Fibroblast of lung (primary cell): ENCODE data around the gene ATP13A4. TPM values are rescaled to one million over a fixed set of nuclear protein-coding genes. Genes with fewer than 3 reads are reported as not detected.

Source experiments
- DNase-seq, 2 donors: peaks; one replicate each; pipeline versions ENCODE4 v3.0.0 to v3.0.0-alpha.2; 2010; ENCODE audit warnings: low read depth in 2 of 2
- H2AFZ ChIP-seq: 2 replicates; pipeline ENCODE4 v1.5.1; 2012; ENCODE audit warnings: low read length, control low read depth, inconsistent platforms
- H3K27ac ChIP-seq: 2 replicates; pipeline ENCODE4 v1.5.1; 2011; ENCODE audit warnings: low read length, control low read depth; ENCODE audit not compliant: insufficient read depth
- H3K27me3 ChIP-seq: 2 replicates; pipeline ENCODE4 v1.5.1; 2011; ENCODE audit warnings: mild to moderate bottlenecking, low read length; ENCODE audit not compliant: control insufficient read depth, insufficient read depth
- H3K36me3 ChIP-seq: 2 replicates; pipeline ENCODE4 v1.5.1; 2011; ENCODE audit warnings: low read length; ENCODE audit not compliant: control insufficient read depth, insufficient read depth
- H3K4me1 ChIP-seq: 2 replicates; pipeline ENCODE4 v1.5.1; 2011; ENCODE audit warnings: low read length; ENCODE audit not compliant: control insufficient read depth, insufficient read depth; ENCODE audit errors: extremely low read depth
- H3K4me2 ChIP-seq: 2 replicates; pipeline ENCODE4 v1.5.1; 2011; ENCODE audit warnings: low read length, control low read depth; ENCODE audit not compliant: insufficient read depth; ENCODE audit errors: extremely low read depth
- H3K4me3 ChIP-seq, 4 experiments: fragments of 200-600 bp in 1 of 4; sonication (generic) in 1 of 4; replicated peaks in 1 of 4; 2 replicates each; pipeline ENCODE4 v1.5.1; 2011 to 2016; ENCODE audit warnings: low read length in 4 of 4, low read depth in 3 of 4, mild to moderate bottlenecking in 3 of 4, control low read depth in 2 of 4, inconsistent platforms in 1 of 4, mixed read lengths in 1 of 4; ENCODE audit not compliant: insufficient read depth in 1 of 4; ENCODE audit errors: control extremely low read depth in 1 of 4
- H3K79me2 ChIP-seq: 2 replicates; pipeline ENCODE4 v1.5.1; 2012; ENCODE audit warnings: mild to moderate bottlenecking, low read length, inconsistent platforms; ENCODE audit not compliant: control insufficient read depth, insufficient read depth
- H3K9ac ChIP-seq: 2 replicates; pipeline ENCODE4 v1.5.1; 2011; ENCODE audit warnings: mild to moderate bottlenecking, low read length, control low read depth; ENCODE audit not compliant: insufficient read depth
- H3K9me3 ChIP-seq: 2 replicates; pipeline ENCODE4 v1.5.1; 2012; ENCODE audit warnings: low read depth, low read length; ENCODE audit not compliant: control insufficient read depth, insufficient read depth
- H4K20me1 ChIP-seq: 2 replicates; pipeline ENCODE4 v1.5.1; 2011; ENCODE audit warnings: low read length; ENCODE audit not compliant: control insufficient read depth, insufficient read depth; ENCODE audit errors: extremely low read depth
- EZH2 ChIP-seq: IDR thresholded peaks from 2 replicates; pipeline ENCODE4 v1.5.1; 2012; ENCODE audit warnings: low read length, control low read depth, mild to moderate bottlenecking; ENCODE audit errors: missing control alignments
- polyA plus RNA-seq, 2 donors: library from polyadenylated mRNA; depleted of rRNA in 1 of 2; stranded (reverse) in 1 of 2; unstranded in 1 of 2; fragments of >200 nt; gene quantifications; 2 replicates each; pipeline ENCODE4 v1.2.1, GENCODE V29; 2011 to 2012; ENCODE audit warnings: missing spikeins in 1 of 2
- total RNA-seq: library from RNA; depleted of rRNA; stranded (reverse); fragments of >200 nt; gene quantifications from 2 replicates; pipeline ENCODE4 v1.2.1, GENCODE V29; 2014
- TF ChIP-seq, protein P1 (sequence below), 2 donors: IDR thresholded peaks in 1 of 2; conservative IDR thresholded peaks in 1 of 2; 1 replicate in 1 of 2; 2 replicates in 1 of 2; pipeline ENCODE4 v1.5.1; 2011 to 2012; ENCODE audit warnings: low read length in 2 of 2, control low read depth in 1 of 2, inconsistent platforms in 1 of 2, low read depth in 1 of 2, mild to moderate bottlenecking in 1 of 2

The ATP13A4 gene
- total and polyA plus RNA-seq, 2 donors (not counting 1 experiment from before 2014, with no cell fraction given) = 0.01 to 0.33 TPM

DNA sequence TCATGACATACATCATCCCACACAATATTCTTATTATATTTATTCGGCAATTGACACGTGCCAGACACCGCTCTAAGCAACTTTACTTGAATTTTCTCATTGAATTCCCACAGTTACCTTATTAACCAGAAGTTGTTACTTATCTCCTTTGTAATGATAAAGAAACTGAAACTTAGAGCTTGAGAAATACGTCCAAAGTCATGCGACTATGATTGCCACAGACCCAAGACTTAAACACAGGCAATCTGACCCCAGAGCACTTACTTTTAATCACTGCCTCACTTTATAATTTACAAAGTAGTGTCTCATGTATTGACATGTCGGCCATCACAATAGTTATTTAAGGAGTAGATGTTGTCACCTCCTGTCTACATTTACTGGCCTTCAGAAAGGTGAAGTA, 64.7 kb downstream of the ATP13A4 start:
- Histone ChIP-seq H3K4me2 (no peak overlapping the region), H3K27ac (no peak overlapping the region), H4K20me1 (no peaks in the 10 kb centered on the region), H3K36me3 (no peaks in the 10 kb centered on the region), H3K4me1 (no peaks in the 10 kb centered on the region), H3K27me3 (no peaks in the 10 kb centered on the region), H3K9me3 (no peaks in the 10 kb centered on the region), H2AFZ (no peak overlapping the region), H3K9ac (no peak overlapping the region), H3K4me3 (no peak overlapping the region), H3K79me2 (no peaks in the 10 kb centered on the region)
- TF ChIP-seq, protein P1, sequence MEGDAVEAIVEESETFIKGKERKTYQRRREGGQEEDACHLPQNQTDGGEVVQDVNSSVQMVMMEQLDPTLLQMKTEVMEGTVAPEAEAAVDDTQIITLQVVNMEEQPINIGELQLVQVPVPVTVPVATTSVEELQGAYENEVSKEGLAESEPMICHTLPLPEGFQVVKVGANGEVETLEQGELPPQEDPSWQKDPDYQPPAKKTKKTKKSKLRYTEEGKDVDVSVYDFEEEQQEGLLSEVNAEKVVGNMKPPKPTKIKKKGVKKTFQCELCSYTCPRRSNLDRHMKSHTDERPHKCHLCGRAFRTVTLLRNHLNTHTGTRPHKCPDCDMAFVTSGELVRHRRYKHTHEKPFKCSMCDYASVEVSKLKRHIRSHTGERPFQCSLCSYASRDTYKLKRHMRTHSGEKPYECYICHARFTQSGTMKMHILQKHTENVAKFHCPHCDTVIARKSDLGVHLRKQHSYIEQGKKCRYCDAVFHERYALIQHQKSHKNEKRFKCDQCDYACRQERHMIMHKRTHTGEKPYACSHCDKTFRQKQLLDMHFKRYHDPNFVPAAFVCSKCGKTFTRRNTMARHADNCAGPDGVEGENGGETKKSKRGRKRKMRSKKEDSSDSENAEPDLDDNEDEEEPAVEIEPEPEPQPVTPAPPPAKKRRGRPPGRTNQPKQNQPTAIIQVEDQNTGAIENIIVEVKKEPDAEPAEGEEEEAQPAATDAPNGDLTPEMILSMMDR (conservative IDR thresholded peaks at IDR 0.05 in 1 of 2, IDR thresholded peaks at IDR 0.05 in 1 of 2; ENCODE audit: low read depth in 1 of 2, low read length in 2 of 2) = no peak
- TF ChIP-seq EZH2 = no peak
- DNase-seq = no peak

DNA sequence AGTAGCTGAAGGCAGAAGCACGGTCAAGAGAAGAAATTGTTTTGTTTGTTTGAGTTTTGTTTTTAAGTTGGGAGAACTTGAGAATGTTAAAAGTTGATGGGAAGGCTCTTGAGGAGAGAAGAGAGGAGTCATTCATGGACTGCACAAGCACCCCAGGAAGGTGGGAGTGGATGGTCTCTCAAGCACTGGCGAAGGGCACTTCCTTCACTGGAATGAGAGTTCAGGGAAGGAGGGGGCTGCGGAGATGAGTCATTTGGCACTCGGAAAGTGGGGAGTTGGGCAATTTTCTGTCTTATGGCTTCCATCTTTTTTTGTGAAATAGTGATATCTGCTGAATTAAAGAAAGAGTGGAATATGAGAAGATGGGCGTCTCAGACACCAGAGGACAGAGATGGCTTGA, 66.0 kb downstream of the ATP13A4 start:
- no peak overlapping the region for H3K4me3 ChIP-seq
- no peaks in the 10 kb centered on the region for H3K4me1 ChIP-seq
- no peaks in the 10 kb centered on the region for H3K79me2 ChIP-seq
- no peaks in the 10 kb centered on the region for H3K27me3 ChIP-seq
- H3K36me3 ChIP-seq = no peaks in the 10 kb centered on the region
- no peak overlapping the region for H3K27ac ChIP-seq
- no peaks in the 10 kb centered on the region for H3K9me3 ChIP-seq
- H2AFZ ChIP-seq = no peak overlapping the region
- H3K9ac ChIP-seq = no peak overlapping the region
- H3K4me2 ChIP-seq = no peak overlapping the region
- TF ChIP-seq EZH2 = no peak
- TF ChIP-seq, protein P1 (conservative IDR thresholded peaks at IDR 0.05 in 1 of 2, IDR thresholded peaks at IDR 0.05 in 1 of 2; ENCODE audit: low read depth in 1 of 2, low read length in 2 of 2) = no peak
- no peaks in the 10 kb centered on the region for H4K20me1 ChIP-seq
- no peak for DNase-seq

DNA sequence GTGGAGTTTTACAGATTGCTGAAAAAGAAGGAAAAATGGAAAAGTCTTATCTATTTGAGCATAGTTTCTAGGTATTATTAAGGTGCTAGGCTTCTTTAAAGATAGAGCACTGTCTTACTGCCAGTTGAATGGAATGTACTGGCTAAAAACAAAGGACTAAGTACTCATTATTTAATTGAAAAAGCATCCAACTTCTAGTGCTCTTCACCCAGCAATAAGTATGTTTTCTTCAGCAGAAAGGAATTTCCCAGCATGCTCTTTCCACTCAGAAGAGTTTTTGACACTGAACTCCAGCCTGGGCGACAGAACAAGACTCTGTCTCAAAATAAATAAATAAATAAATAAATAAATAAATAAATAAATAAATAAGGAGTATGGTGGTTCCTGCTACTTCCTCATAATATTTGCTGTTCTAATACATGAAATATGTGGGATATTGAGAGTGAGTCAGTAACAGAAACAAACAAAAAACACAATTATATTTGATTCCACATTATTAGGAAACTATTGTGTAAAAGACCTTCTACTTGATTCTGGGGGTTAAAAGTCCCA, 70.6 kb downstream of the ATP13A4 start:
- no peaks in the 10 kb centered on the region for H4K20me1 ChIP-seq
- H3K27me3 ChIP-seq = no peaks in the 10 kb centered on the region
- no peak overlapping the region for H3K9ac ChIP-seq
- H2AFZ ChIP-seq = no peak overlapping the region
- TF ChIP-seq, protein P1 (conservative IDR thresholded peaks at IDR 0.05 in 1 of 2, IDR thresholded peaks at IDR 0.05 in 1 of 2; ENCODE audit: low read depth in 1 of 2, low read length in 2 of 2) = no peak
- TF ChIP-seq EZH2 = no peak
- no peaks in the 10 kb centered on the region for H3K9me3 ChIP-seq
- H3K4me2 ChIP-seq = no peak overlapping the region
- H3K4me1 ChIP-seq = no peaks in the 10 kb centered on the region
- no peak overlapping the region for H3K4me3 ChIP-seq
- peak in 1 of 2 donors; percentile 14 for DNase-seq
- H3K27ac ChIP-seq = no peak overlapping the region
- no peaks in the 10 kb centered on the region for H3K79me2 ChIP-seq
- H3K36me3 ChIP-seq = no peaks in the 10 kb centered on the region
